Measurements from ENCODE around the gene GARNL3.

The GARNL3 gene

GRCh38 chr9:127262602-127263001 is 2.0 kb upstream of the GARNL3 start:
- no peaks in the 10 kb centered on the region for H3K36me3 Mint-ChIP-seq (ENCODE audit: low read depth)
- no peak overlapping the region for H3K4me3 Mint-ChIP-seq
- no peaks in the 10 kb centered on the region for H3K9me3 Mint-ChIP-seq
- H3K27ac Mint-ChIP-seq = no peak overlapping the region
- peaks cover 2% of the 10 kb centered on the region for H3K27me3 Mint-ChIP-seq (ENCODE audit: low read depth, poor library complexity)
- no peak for DNase-seq
- H3K4me1 Mint-ChIP-seq = peaks cover 6% of the 10 kb centered on the region
- no peak for TF ChIP-seq CTCF (IDR thresholded peaks at IDR 0.05)

GRCh38 chr9:127263237-127263636 is 1.3 kb upstream of the GARNL3 start:
- peaks cover 2% of the 10 kb centered on the region for H3K27me3 Mint-ChIP-seq (ENCODE audit: low read depth, poor library complexity)
- H3K9me3 Mint-ChIP-seq = no peaks in the 10 kb centered on the region
- H3K27ac Mint-ChIP-seq = no peak overlapping the region
- no peaks in the 10 kb centered on the region for H3K36me3 Mint-ChIP-seq (ENCODE audit: low read depth)
- no peak overlapping the region for H3K4me3 Mint-ChIP-seq
- DNase-seq = no peak
- no peak for TF ChIP-seq CTCF (IDR thresholded peaks at IDR 0.05)
- peaks cover 6% of the 10 kb centered on the region for H3K4me1 Mint-ChIP-seq

- H3K4me1 Mint-ChIP-seq = peaks cover 6% of the 10 kb centered on the region
- no peak overlapping the region for H3K4me3 Mint-ChIP-seq
- H3K27me3 Mint-ChIP-seq (ENCODE audit: low read depth, poor library complexity) = peaks cover 2% of the 10 kb centered on the region
- H3K27ac Mint-ChIP-seq = no peak overlapping the region
- DNase-seq = no peak
- H3K9me3 Mint-ChIP-seq = no peaks in the 10 kb centered on the region
- no peak for TF ChIP-seq CTCF (IDR thresholded peaks at IDR 0.05)
- H3K36me3 Mint-ChIP-seq (ENCODE audit: low read depth) = no peaks in the 10 kb centered on the region
These were observed 910 bp upstream of the GARNL3 start for GRCh38 chr9:127263664-127264063.

- no peak overlapping the region for H3K27ac Mint-ChIP-seq
- DNase-seq = no peak
- no peak overlapping the region for H3K4me3 Mint-ChIP-seq
- no peaks in the 10 kb centered on the region for H3K9me3 Mint-ChIP-seq
- no peak for TF ChIP-seq CTCF (IDR thresholded peaks at IDR 0.05)
- peaks cover 7% of the 10 kb centered on the region for H3K36me3 Mint-ChIP-seq (ENCODE audit: low read depth)
- peaks cover 5% of the 10 kb centered on the region for H3K27me3 Mint-ChIP-seq (ENCODE audit: low read depth, poor library complexity)
- no peaks in the 10 kb centered on the region for H3K4me1 Mint-ChIP-seq
These were observed 3.4 kb downstream of the GARNL3 start for GRCh38 chr9:127267793-127268525.

- Mint-ChIP-seq H3K36me3 (ENCODE audit: low read depth) (peaks cover 7% of the 10 kb centered on the region), H3K4me3 (no peak overlapping the region), H3K27me3 (ENCODE audit: low read depth, poor library complexity) (peaks cover 5% of the 10 kb centered on the region), H3K9me3 (no peaks in the 10 kb centered on the region), H3K4me1 (no peaks in the 10 kb centered on the region), H3K27ac (no peak overlapping the region)
- no peak for DNase-seq
- TF ChIP-seq CTCF (IDR thresholded peaks at IDR 0.05) = no peak
These were observed 4.9 kb downstream of the GARNL3 start for GRCh38 chr9:127269449-127269848.

- H3K4me1 Mint-ChIP-seq = no peaks in the 10 kb centered on the region
- TF ChIP-seq CTCF (IDR thresholded peaks at IDR 0.05) = no peak
- H3K27ac Mint-ChIP-seq = no peak overlapping the region
- H3K27me3 Mint-ChIP-seq (ENCODE audit: low read depth, poor library complexity) = peaks cover 2% of the 10 kb centered on the region
- H3K36me3 Mint-ChIP-seq (ENCODE audit: low read depth) = peaks cover 9% of the 10 kb centered on the region
- no peak overlapping the region for H3K4me3 Mint-ChIP-seq
- H3K9me3 Mint-ChIP-seq = no peaks in the 10 kb centered on the region
- DNase-seq = no peak
These were observed 8.8 kb downstream of the GARNL3 start for GRCh38 chr9:127273326-127273725.
